GM19099 (cell line): ENCODE measurements around the gene PHF2.

Experiments
- POLR2A ChIP-seq: IDR thresholded peaks from 3 replicates; pipeline ENCODE4 v1.6.1; 2011; ENCODE audit warnings: low read depth; ENCODE audit not compliant: insufficient read length; ENCODE audit errors: extremely low read depth

PHF2 gene

DNA sequence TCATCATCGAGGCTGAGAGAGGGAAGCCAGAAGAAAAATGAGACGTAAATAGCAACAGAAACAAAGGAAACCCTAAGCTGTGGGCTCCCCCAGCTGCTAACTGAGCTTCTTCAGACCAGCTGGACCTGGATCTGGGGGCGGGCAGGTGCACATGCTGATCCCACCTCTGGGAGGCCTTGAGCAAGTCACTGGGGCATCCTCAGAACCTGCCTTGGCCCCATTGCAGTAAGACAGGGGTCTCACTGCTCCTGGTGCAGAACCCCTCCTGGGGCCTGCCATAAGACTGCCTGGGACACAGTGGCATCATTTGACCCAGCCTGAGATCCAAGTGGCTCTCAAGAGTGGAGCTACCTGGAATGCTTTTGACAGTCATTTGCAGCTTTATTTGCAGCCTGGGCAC, 77.4 kb downstream of the PHF2 start:
- no peak for TF ChIP-seq POLR2A

DNA sequence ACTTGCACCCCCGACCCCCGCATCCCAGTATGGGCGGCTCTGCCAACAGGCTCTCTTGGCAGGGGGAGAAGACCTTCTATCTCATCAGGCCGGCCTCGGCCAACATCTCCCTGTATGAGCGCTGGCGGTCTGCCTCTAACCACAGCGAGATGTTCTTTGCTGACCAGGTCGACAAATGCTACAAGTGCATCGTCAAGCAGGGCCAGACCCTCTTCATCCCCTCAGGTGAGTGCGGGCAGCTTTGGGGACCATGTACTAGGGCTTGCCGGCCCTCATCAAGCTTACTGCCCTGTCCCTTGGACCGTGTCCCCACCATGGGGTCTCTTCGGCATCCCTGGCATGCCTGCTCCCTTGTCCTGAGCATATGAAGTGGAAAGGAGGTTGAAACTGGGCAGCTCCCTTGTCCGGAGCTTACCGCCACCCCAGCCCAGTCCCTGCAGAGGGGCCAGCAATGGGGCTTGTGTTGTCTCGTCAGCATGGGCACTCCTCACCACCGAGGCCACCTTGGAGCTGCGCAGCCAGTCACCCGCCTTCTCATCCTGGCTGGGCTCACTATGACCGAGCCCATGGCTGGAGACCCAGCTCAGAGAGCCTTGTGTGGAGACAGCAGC, 78.1 kb downstream of the PHF2 start:
- TF ChIP-seq POLR2A: no peak

DNA sequence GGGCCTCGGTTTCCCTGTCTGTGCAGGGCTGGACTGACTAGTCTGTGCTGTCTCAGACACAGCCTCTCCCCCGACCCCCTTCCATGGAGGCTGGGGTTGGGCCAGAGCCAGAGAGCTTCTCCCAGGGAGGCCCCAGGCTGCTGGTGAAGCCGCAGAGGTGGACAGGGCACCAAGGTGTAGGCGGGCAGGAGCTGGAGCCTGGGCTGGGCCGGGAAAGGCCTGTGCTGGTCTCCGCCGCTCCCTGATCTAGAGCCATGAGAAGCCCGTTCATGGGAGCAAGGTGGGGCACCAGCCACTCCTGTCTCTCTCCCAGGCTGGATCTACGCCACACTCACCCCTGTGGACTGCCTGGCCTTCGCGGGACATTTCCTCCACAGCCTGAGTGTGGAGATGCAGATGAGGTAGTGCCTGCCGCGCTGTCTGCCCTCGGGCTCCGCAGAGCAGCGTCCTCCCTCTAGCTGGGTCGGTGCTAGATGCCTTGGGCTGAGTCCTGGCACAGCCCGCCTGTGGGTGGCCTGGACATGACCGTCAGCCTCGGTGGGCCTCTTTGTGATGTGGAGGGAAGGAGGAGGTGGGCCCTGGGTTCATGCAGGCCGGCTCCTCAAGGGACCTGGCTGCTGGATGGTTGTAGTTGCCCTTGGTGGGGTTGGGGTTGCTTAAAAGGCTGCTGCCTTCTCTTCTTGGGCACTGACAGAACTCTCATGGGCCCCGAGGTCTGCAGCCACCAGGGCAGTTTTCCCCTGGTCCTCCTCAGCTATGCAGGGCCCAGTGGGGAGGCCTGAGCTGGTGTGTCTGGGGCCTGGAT, 79.4 kb downstream of the PHF2 start:
- TF ChIP-seq POLR2A: no peak

DNA sequence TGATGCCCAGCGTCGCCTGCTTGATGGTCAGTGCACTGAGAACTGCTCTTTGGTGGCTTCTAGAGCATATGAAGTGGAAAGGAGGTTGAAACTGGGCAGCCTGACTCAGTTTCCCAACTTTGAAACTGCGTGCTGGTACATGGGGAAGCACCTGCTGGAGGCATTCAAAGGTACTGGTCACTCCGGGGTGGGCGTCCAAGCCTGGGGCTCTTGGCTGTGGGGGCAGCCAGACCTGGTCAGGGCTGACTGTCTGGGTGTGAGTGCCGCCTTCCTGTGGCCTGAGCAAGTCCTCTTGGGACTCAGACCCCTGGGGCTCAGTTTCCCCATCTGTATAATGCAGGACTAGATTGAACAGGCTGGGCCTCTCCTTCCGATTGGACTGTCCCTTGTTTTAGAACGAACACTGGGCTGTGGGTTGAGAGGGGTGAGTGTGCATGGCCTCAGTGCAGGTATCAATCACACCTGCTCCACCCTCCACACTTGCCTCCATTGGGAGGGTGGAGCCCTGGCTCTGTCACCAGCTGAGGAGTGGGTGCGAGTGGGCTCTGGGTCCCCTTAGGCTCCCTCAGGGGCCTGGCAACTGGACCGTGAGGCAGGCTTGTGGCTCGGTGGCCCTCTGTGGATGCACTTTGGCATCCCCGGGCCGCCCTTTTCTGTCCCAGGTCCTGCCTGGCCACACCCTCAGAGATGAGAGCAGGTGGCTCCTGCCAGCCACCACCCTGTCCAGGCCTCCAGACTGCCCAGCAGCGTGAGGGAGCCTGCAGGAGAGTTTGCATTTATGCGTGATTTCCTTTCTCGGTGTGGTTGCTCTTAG, 80.2 kb downstream of the PHF2 start:
- TF ChIP-seq POLR2A: no peak

DNA sequence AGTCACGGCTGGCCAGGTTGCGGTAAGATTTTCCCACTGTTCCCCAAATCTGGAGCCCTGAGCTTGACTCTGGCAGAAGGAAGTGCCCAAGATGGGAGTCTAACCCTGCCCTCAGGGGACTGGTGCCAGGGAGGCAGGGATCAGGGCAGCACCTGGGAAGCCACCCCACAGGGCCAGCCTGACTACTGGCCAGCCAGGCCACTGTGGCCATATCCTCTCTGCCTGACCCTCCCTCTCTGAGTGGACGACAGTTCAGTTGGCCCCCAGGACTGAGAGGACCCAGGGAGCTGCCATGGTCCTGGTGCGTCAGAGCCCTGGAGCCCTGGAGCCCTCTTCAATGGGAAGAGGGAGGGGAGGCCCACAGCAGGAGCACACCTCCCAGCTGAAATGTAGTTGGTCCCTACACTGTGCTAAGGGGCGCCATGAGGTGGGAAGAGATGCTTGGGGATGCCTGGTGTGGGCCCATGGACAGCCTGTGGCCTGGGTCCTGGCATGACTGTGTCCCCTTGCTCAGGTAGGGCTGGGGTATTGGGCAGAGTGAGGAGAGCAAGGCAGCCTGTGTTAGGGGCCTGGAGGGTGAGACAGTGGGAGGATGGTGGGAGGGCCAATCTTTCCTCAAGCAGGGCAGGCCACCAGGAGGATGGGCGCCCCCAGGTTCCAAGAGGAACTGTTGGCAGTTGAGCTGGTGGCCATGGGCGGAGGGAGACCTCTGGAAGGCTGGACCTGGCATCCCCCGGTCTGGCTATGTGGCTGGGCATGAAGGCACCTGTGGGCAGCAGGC, 81.1 kb downstream of the PHF2 start:
- no peak for TF ChIP-seq POLR2A

DNA sequence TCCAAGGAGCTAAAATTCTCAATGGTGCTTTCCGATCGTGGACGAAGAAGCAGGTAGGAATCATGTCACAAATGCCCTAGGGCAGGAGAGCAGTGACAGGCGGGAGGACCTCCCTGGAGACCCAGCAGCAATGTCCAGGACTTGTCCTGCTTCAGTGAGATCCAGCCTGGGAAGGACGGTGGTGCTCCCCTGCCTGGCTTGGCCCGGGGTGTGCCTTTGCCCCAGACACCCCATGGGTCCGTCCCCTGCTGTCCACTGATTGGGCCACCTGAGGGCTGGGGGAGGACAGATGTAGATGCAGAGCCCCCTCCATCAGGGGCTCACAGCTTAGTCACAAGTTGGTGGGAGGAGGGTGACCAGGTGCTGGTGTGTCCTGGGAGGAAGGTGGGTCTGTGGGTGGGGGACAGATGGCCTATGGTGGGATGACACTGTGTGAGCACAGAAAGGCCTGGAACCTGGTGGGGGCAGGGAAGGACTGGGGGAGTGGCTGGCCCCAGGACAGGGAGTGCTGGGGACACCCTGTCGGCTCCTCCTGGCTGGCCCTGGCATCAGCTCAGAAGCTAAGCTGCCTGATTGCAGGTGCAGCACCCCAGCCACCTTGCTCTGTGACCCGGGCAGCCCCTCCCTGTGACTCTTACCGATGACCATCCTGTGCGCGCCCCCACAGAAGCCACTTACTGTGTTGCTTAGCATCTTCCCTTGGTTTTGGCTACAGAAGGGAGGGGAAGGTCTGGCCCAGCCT, 82.0 kb downstream of the PHF2 start:
- TF ChIP-seq POLR2A: no peak

DNA sequence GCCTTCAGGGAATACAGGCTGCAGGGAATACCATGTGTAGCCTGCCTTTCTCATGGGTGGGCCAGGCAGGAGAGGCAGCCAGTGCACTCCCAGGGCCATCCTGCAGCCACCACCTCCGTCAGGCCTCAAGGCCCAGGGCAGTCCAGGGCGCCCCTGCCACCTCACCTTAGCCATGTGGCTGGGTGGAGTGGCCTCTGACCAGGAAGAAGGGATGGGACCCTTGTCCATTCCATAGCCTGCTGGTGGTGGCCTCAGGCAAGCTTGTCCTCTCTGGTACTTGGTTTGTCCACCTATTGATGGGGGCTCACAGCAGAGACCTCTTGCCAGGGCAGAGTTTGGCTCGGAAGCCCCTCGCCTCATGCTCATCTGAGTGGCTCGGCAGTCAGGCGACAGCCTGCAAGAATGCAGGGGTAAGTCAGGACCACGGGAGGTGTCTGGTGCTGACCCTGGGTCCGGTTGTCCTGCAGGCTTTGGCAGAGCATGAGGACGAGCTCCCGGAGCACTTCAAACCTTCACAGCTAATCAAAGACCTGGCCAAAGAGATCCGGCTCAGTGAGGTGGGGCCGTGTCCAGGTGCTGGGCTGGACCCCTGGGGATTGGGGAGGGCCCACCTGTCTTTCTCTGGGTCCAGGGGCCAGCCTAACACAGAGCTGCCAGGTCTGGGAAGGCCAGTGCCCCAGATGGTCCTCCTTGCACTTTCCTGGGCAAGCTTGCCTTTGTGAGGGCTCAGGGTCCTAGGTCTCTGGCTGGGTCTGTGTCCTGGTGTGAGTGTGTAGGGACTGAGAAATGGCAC, 82.9 kb downstream of the PHF2 start:
- TF ChIP-seq POLR2A: no peak

DNA sequence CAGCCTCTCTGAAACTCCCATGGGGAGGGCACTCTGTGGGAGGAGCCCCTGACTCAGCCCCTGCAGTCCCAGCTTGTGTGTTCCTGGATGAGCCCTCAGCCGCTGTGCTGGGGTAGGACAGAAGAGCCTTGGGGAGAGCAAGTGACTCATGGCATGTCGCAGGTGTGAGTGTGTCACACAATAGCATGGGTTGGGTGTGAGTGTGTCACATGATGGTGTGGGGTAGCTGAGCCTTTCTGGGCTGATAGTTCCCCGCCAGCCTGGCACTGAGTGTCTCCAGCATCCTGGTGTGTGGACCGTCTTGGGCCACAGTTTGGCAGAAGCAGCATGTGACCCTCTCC, 83.4 kb downstream of the PHF2 start:
- no peak for TF ChIP-seq POLR2A

DNA sequence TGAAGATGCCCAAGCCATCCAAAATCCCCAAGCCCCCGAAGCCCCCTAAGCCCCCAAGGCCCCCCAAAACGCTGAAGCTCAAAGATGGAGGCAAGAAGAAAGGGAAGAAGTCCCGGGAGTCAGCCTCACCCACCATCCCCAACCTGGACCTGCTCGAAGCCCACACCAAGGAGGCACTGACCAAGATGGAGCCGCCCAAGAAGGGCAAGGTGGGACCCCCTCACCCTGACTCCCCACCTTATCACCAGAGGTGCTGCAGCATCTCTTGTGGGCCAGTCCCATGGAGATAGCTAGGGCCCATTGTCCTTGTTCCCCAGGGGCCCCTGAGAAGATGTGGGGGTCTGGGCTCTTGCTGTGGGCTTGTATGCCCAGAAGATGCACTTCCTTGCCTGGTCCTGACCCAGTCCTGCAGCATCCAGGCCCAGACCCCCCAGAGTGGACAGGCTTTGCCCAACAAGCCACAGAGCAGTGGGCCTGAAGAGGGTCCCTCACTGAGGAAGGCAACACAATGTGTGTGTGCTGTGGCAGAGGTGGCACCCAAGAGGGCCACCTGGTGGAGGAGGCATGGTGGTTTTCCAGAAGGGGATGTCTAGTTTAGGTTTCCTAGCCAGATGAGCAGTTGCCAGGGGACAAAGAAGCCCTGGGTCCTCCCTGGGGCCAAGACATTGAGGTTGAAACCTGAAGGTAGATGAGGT, 84.1 kb downstream of the PHF2 start:
- TF ChIP-seq POLR2A: no peak

DNA sequence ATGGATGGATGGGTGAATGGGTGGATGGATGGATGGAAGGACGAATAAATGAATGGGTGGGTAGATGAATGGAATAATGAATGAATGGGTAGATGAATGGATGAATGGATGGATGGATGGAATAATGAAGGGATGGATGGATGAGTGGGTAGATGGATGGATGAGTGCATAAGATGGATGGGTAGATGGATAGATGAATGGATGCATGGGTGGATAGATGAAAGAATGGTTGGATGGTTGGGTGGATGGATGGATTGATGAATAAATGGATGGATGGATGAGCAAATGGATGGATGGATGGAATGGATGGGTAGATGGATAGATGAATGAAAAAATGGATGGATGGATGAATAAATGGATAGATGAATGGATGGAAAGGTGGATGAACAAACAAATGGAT, 85.2 kb downstream of the PHF2 start:
- no peak for TF ChIP-seq POLR2A

DNA sequence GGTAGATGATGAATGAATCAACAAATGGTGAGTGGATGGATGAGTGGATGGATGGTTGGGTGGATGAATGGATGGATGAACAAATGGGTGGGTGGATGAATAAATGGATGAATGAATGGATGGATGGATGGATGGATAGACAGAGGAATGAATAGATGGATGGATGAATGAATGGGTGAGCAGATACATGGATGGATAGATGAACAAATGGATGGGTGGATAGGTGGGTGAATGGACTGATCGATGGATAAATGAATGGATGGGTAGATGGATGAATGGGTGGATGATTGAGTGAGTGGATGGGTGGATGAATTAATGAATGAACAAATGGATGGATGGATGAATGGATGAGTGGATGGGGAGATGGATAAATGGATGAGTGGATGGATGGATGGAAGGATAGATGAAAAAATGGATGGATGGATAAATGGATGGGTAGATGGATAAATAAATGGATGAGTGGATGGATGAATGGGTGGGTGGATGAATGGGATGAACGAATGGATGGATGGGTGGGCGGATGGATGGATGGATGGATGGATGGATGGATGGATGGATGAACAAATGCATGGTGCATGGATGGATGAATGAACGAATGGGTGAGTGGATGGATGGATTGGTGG, 85.7 kb downstream of the PHF2 start:
- no peak for TF ChIP-seq POLR2A

DNA sequence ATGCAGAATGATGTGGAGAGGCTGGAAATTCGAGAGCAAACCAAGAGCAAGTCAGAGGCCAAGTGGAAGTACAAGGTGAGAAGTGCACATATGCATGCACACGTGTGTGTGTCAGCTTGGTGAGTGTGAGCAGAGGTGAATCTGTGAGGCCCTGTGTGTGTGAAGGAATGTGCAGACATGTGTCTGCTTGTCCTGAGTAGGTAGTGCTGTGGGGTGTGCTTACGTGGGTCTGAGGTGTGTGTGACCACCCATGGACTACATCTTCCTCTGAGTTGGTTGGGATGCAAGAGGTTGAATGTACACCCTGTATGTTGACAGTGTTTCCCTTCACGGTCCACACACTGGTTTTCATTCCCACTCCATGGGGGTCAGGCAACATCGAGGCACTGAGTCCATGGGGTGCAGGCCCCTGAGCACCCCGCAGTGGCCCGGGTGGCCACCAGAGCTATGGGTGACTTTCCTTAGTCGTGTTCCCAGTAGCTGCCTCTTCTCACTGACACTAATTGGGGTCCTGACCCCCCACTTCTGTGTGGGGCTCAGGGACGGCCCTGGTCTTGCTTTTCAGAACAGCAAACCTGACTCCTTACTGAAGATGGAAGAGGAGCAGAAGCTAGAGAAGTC, 86.7 kb downstream of the PHF2 start:
- TF ChIP-seq POLR2A: no peak
